Epithelial cell of esophagus (primary cell): Measurements from ENCODE around the gene OSBPL5.
A peak's percentile ranks its signal among the peaks of the same experiment; 100 is the strongest.

Experiments
- DNase-seq: peaks from one replicate; pipeline ENCODE4 v3.0.0; 2010; ENCODE audit warnings: low read depth
- H3K4me3 ChIP-seq: 2 replicates; pipeline ENCODE4 v1.5.1; 2011; ENCODE audit warnings: mild to moderate bottlenecking, low read length, control low read depth
- CTCF ChIP-seq: IDR thresholded peaks from 2 replicates; pipeline ENCODE4 v1.5.1; 2011; ENCODE audit warnings: low read depth, mild to moderate bottlenecking, low read length, control low read depth, inconsistent platforms; ENCODE audit not compliant: insufficient read depth; ENCODE audit errors: missing control alignments

The OSBPL5 gene

DNA sequence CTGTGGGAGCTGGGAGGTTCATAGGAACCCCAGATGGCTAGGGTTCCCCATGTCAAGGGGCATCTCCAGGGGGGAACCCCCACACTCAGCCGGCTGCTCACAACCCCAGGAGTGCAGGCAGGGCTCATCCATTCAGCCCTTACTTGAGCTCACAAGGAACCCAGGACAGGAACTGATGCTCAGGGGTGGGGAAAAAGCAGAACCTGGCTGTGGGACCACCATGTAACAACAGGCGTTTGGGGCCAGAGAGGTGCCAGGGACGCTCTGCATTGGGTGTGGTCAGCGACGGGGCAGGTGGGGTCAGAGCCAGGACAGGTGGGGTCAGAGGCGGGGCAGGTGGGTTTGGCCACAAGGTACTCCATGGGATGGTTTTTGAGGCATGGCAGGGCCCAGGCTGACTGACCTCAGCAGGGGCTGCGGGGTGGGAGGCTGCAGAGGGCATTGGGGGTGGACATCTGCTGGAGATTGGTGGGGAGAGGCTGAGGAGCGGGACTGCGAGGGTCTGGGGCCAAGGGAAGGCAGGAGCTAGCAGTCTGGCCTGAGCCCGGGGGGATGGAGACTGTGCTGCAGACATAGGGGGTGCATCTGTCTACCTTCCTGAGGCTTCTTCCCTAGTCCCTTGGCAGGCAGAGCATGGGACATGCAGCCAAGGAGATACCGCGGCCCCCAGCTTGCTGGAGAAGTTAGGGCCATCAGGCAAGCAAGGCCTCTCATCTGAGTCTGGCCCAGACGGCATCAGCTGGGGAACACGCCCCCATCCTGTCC lies 73.8 kb downstream of the OSBPL5 start:
- H3K4me3 ChIP-seq: no peak overlapping the region
- DNase-seq: no peak
- no peak for TF ChIP-seq CTCF

- TF ChIP-seq CTCF: no peak
- no peak for DNase-seq
Measured at GRCh38 chr11:3090096-3090901, 74.8 kb downstream of the OSBPL5 start.

GRCh38 chr11:3089236-3090061 lies 75.7 kb downstream of the OSBPL5 start:
- no peak for TF ChIP-seq CTCF
- H3K4me3 ChIP-seq: no peak overlapping the region
- DNase-seq: no peak

More at GRCh38 chr11:3090096-3090901, 74.8 kb downstream of the OSBPL5 start:
- H3K4me3 ChIP-seq: no peak overlapping the region

- H3K4me3 ChIP-seq: no peak overlapping the region
- no peak for DNase-seq
- no peak for TF ChIP-seq CTCF
Measured at GRCh38 chr11:3088806-3089205, 76.3 kb downstream of the OSBPL5 start.

DNA sequence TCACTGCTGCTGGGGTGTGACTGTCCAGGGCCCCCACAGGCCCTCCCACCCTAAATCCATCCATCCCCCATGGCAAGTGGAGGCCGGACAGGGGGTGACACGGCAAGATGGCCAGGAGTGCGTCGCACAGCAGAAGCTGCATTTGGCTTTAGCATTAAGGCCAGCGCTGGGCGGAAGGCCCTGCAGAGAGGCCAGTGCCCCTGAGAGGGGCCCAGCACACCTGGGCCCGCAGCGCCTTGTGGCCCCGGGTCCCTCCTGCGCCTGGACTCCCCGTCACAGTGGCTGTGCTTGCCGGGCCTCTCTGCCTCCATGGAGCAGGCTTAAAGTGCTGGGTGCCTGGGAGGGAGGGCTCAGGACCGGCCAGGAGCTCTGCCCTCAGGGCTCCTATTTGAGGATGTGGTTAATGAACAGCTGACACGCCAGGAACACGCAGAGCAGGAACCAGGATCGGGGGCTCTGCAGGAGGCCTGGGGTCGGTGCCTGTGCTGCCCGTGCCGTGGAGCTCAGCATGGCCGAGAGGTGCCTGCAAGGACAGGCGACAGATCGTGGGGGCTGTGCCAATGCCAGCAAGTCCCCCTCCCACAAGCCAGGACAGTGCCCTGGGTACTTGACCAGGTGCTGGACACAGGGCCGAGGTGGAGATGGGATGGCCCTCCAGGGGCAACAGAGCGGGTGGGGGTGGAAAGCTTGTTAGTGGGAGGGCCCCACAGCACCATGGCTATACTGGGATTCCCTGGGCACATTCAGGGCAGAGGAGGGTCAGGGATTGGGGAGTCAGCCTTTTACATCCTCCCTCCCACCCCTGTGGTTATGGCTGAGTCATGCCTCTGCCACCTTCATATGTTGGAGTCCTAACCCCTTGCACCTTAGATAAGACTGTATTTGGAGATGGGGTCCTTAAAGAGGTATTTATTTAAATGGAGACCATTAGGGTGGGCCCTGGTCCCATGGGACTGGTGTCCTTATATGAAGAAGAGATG lies 77.0 kb downstream of the OSBPL5 start:
- DNase-seq: peak; percentile 33
- H3K4me3 ChIP-seq: no peak overlapping the region
- TF ChIP-seq CTCF: no peak

GRCh38 chr11:3087373-3087772 lies 77.7 kb downstream of the OSBPL5 start:
- TF ChIP-seq CTCF: no peak
- H3K4me3 ChIP-seq: no peak overlapping the region
- no peak for DNase-seq
